Raji (cell line): ENCODE data around the gene LUM.

Source experiments
- POLR2A ChIP-seq: IDR thresholded peaks from 2 replicates; pipeline ENCODE4 v1.6.1; 2011; ENCODE audit warnings: low read depth, low read length, control low read depth; ENCODE audit not compliant: insufficient read depth

LUM gene, protein sequence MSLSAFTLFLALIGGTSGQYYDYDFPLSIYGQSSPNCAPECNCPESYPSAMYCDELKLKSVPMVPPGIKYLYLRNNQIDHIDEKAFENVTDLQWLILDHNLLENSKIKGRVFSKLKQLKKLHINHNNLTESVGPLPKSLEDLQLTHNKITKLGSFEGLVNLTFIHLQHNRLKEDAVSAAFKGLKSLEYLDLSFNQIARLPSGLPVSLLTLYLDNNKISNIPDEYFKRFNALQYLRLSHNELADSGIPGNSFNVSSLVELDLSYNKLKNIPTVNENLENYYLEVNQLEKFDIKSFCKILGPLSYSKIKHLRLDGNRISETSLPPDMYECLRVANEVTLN

GRCh38 chr12:91111366-91112325 is at the start of gene LUM:
TSS of gene LUM (minus strand) at chr12:91111494. CDS start at chr12:91108979, 2,515 bp downstream.
- no peak for TF ChIP-seq POLR2A

- TF ChIP-seq POLR2A = no peak
Observed at GRCh38 chr12:91161009-91161408, 49.7 kb upstream of the LUM start.

- TF ChIP-seq POLR2A = no peak
Observed at GRCh38 chr12:91155990-91156389, 44.7 kb upstream of the LUM start.

- no peak for TF ChIP-seq POLR2A
Observed at GRCh38 chr12:91154131-91154530, 42.8 kb upstream of the LUM start.

- no peak for TF ChIP-seq POLR2A
Observed at GRCh38 chr12:91144053-91144452, 32.8 kb upstream of the LUM start.

DNA sequence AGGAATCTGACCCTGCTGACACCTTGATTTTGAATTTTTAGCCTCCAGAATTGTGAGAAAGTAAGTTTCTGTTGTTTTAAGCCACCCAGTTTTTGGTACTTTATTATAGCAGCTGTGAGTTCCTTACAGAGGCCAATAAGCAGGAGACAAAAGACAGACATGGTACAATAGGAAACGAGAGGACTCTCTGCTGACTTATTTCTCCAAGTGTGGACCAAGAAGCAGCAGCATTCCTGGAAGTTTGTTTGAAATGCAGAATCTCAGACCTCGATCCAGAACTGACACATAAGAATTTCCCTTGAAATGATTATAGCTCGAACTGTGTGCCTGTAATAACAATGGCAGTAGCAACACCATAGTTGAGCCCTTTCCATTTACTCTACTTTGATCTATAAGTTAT is 31.9 kb upstream of the LUM start:
- TF ChIP-seq POLR2A = no peak

DNA sequence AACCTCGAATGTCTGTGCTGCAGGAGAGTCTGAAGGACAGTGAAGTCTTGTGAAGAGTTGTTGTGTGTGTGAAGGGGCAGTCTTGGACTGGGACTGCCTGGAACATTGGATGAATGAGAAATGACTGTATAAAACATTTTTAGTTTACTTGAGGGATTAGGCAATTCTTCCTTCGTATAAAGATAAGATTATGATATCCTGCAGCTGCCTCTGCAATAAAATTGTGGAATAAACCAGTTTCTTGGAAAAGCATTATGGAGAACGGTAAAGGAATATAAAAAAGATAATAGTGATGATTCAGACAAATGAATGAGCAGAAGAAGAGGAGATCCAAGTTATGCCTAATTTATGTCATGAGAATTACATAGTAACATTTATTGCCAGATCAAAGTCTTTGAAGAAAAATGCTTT is 30.9 kb upstream of the LUM start:
- no peak for TF ChIP-seq POLR2A

- TF ChIP-seq POLR2A = no peak
Observed at GRCh38 chr12:91140026-91140931, 29.0 kb upstream of the LUM start.

DNA sequence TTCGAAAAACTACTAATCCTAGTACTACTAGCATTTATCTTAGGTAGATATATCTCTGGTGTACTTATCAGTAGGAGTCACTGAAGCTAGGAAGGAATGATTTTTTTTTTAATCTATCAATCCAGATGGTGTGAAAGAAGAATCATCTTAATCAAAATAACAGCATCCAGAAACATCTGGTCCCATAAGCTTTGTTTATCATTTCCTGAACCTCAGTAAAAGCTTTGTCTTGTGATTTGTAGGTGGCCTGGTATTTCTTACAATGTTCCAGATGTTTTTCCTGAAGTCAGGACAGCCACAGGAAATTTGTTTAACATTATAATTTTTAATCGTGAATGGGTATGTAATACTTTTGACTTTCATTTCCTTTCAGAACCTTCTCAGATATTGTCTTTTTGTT is 28.0 kb upstream of the LUM start:
- TF ChIP-seq POLR2A = no peak

- no peak for TF ChIP-seq POLR2A
Observed at GRCh38 chr12:91138337-91138920, 27.1 kb upstream of the LUM start.

DNA sequence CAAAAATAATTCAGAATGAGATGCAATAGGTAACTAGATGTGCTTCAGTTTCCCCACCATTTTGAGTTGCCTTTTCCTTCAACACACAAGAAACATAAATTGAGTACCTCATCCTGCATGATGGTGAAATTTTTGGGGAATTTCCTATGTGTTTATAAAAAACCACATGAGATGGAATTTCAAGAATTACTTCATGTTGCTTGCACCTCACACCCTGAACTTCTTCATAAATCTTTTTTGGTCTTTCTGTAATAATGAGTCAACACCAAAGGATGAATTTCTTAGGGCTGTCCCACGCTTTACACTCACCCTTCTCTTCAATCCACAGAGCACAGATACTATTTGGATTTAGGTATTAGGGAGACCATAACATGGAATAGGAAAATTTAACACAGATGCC is 22.6 kb upstream of the LUM start:
- TF ChIP-seq POLR2A = no peak

- no peak for TF ChIP-seq POLR2A
Observed at GRCh38 chr12:91129662-91130362, 18.5 kb upstream of the LUM start.

DNA sequence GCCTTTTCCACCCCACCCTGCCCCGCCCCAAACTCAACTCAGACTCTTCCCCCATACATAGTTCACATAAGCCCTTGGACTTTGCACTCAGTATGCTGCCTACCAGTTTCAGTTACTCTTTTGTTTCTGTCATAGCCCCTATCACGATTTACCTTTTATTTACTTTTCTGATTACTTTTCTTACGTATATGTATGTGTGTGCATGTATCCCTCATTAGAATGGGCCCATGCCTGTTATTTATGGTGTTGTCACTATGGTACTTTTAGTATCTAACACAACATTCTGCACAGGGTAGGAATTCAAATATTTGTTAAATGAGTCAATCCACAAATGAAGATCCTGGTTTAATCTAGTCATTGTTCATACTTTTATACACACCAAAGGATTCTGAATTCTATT is 16.5 kb upstream of the LUM start:
- no peak for TF ChIP-seq POLR2A

DNA sequence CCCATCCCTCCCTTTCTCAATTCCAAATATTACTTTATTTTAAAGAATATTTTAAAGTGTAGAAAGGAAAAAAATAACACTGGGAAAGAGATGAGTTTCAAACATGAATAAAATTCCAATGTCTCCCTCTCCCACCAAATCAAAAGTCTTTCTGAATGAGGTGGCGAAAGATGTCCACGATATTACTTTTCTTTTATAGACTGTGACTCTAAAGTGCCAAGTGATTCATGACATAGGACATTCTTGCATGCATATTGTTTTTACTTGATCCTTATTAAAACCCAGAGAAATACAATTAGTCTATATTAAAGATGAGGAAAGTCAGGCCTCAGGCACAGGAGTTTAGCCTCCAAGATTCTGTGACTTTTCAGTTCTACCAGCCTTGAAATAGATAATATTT is 16.0 kb upstream of the LUM start:
- no peak for TF ChIP-seq POLR2A

DNA sequence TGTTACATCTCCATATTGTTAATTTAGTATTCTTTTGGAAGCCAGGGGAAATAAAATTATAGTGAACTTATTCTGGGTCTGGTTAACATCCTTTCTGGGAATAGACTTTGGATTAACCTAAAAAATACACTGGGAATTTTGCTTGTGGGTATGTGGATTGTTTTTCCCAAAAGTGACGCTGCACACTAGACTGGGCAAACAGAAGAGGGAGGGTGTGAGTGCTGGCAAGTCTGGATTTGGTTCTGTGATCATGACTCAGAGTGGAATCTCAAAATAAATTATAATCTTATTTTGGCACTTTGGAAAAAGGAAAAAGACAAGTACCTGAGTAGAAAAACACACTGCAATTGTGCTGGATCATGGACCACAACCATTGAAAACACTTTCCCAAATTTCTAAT is 15.2 kb upstream of the LUM start:
- TF ChIP-seq POLR2A = no peak
